Stimulated activated CD8-positive, alpha-beta memory T cell treated with anti-CD3 and anti-CD28 coated beads, Interleukin-12 subunit alpha, Interleukin-12 subunit beta, amount 100 ng/mL, for 1 hour (primary cell): ENCODE results near the gene TSPAN4.

ENCODE experiments used
- DNase-seq: peaks from one replicate; pipeline ENCODE4 v3.0.0-alpha.2; 2020; ENCODE audit warnings: low read depth

The TSPAN4 gene

DNA sequence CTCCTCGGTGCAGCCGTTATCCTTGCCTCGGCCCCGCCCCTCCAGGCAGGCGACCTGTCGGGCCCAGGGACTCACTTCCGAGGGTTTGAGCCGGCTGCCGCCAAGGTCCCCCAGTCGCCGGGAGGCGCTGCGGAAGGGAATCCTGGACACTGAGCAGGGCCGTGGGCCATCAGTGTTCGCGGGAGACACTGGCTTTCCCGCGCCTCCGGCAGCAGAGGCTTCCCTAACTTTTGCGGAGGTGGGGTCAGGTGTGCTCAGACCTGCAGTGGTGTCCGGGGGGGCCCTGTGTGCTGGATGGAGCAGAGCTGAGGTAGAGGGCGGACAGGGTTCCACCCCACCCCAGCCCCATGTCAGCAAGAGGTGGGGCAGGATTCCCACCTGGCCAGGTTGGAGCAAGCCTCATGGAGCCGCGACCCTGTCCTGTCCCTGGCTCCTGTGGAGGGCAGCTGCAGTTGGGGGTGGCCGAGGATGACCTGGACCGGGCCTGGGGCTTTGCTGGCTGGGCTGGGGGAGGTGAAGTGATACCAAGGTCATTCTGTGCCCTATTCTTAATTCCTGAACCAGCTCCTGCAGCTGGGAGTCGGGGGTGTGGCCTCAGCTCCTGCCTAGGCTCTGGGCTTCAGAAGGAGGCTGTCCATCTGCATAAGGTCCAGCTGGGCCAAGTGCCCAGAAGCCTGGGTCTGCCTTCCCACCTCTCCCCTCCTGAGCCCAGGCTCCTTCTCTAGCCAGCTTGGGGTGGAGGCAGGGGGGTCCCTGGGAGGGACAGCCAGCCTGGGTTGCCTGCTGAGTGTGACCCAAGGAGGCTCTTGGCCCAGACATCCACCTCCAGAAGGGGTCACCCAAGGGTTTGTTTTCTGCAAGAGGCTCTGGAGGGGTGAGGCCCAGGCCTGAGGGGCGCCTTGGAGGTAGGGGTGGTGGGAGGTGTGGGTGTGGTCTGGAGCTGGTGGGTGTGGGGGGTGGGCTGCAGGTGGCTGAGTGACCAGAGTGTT lies 8.4 kb downstream of the TSPAN4 start:
- no peak for DNase-seq

DNA sequence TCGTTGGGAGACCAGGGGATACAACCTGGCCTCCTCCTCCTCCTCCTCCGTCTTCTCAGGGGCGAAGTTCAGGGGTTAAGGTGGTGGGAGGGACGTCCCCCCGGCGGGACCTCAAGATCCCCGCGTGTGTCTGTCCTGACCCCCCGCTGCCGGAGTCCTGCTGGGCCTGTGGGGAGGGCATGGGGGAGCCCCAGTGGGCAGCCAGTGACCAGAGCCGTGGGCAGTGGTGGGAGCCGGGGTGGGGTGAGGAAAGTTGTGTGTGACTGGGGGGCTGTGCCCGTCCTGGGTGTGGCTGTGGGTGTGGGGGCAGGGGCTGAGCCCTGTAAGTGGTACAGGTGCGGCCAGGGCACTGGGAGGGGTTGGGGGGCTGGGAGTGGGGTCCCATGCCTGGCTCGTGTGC lies 10.1 kb downstream of the TSPAN4 start:
- DNase-seq, result no peak

DNA sequence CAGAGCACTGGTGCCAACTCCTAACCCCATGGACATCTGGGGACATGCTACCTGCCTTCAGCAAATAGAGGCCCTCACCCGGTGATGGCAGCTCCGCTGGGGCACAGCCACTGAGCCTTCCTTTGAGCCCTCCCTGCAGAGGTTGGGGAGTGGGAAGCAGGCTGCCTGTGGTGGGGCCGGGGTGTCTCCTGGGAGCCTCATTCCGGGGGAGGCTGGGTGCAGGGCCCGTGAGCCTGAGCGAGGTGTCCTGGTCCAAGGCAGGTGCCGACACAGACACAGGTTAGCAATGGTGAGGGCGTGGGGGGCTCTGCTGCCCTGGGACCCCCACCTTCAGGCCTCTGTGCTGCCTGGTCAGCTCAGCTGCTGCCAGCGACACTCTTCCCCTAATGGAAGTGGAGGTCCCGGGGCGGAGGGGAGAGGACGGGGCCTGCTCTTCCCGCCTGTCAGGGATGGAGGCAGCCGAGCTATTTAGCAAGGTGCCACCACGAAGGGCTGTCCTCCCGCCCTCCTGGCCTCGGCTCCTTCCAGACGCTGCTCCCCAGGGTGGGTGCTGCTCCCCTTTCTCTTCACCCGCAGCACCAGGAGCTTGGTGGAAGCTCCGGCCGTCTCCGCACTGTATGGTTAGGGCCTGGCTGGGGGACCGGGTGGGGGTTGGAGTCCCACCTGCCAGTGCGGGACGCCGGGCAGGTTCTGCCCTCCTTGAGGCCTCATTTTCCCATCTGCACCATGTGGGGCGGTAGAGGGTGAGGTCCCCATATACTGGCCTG lies 11.2 kb downstream of the TSPAN4 start:
- no peak for DNase-seq

DNA sequence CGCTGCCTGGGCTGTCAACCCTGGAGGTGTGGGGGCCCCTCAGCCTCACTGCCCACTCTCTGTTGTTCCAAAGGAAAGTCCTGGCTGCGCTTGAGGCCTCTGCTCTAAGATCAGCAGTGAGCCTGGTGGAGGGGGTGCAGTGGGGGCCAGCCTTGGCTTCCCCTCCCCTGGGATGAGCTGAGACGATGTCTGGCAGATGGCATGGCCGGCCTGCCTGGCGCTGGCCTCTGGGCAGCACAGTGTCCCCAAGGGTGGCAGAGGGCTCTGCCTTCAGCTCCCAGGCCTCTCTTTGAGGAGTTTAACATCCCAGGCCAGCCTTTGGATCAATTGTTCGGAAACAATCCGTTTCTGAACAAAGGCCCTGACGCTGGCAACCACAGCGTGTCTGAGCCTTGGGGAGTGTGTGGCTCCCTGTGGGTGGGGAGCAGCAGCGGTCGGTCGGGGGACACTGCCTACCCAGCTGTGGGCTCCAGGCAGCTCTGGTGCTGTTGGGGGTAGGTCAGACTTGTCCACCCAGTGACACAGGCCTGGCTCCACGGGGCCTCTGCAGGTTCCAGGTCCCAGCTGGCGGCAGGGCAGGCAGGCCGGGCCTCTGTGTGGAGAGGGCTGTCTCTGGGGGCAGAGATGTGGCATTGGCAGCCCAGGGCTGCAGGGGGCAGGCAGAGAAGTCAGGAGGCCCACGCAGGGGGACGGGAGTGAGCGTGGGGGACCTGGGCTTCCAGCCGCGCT lies 12.1 kb downstream of the TSPAN4 start:
- DNase-seq, result no peak

DNA sequence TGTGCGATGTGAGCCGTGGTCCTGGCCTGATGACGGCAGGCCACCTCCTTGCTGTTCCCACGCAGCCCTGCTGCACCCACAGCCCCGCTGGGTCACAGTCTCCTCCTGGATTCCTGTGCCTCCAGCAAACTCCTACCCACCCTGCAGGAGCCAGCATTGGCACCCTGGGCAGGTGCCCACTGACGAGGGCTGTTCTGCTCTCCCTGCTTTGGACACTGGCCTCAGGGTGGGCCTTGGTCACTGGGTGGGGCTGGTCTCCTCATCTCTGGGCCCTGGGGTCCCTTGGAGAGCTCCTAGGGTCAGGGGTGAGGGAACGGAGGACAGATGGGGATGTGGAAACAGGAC lies 12.7 kb downstream of the TSPAN4 start:
- no peak for DNase-seq

DNA sequence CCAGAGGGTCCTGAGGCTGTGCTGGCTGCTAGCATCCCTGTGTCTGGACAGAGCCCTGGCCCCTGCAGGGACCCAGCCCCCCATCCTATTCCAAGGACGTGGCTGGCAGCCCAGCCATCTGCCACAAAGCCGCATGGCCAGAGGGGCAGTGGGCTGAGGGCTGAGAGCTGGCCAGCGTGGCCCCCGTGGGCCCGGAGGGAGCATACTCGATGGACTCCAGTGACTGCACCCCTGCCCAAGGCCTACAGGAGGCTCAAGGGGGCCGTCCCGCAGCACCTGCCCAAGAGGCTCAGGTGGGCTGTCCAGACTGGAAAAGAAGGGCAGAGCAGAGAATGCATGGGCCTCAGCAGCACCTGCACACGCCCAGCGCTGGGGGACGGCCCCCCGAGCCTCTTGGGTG lies 13.1 kb downstream of the TSPAN4 start:
- DNase-seq, result no peak

DNA sequence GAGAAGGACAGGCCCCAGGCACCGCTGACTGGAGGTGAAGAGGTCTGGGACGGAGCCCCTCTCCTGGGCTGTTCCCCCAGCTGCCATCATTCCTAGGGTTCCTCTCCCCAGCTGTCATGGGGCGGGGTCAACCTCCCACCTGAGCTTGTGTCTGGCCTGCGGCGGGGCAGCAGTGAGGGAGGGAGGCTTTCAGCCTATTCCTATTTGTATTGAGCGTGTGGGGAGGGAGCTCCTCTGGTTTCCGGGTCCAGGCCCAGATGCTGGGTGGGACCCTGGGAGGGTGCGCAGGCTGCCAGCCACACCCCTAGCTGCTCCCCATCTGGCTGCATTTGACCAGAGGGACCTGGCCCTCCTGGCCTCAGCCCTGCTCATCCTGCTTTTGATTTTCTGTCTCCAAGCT lies 13.7 kb downstream of the TSPAN4 start:
- DNase-seq, result no peak

DNA sequence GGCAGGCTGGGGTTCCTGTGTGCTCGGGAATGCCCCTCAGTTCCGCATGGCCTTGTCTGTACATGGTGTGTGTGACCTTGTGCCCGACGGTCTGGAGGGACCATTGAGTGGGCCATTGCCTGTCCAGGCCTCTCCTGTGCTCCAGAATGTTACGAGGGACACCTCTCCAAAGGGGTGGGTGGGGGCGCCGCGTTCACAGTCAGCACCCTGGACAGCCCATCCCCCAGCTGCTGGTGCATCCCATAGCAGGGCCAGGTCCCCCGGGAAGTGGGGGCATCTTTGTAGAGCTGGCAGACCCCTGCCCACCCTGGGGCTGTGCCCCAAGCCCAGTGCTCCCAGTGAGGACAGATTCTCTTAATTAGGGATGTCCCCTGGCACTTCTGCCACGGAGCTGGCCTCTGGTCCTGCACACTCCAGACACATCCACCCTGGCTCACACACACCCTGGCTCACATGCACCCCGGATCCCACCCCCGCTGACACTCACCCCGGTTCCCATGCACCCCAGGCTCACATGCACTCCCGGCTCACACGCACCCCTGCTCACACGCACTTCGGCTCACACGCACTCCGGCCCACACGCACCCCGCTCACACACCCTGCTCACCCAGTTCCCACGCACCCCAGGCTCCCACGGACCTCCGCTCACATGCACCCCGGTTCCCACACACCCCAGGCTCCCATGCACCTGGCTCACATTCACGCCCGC lies 15.6 kb downstream of the TSPAN4 start:
- no peak for DNase-seq

DNA sequence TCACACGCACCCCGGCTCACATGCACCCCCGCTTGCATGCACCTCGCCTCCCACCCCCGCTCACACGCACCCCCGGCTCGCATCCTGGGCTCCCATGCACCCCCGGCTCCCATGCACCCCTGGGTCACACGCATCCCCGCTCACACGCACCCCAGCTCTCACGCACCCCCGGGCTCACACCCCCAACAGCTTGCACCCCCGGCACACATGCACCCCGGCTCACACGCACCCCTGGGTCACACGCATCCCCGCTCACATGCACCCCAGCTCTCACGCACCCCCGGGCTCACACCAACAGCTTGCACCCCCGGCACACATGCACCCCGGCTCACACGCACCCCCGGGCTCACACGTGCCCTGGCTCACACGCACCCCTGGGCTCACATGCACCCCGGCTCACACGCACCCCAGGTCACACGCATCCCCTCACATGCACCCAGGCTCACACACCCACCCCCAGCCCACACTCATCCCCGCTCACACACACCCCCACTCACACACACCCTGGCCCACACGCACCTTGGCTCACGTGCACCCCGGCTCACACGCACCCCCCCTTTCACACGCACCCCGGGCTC lies 16.2 kb downstream of the TSPAN4 start:
- no peak for DNase-seq

DNA sequence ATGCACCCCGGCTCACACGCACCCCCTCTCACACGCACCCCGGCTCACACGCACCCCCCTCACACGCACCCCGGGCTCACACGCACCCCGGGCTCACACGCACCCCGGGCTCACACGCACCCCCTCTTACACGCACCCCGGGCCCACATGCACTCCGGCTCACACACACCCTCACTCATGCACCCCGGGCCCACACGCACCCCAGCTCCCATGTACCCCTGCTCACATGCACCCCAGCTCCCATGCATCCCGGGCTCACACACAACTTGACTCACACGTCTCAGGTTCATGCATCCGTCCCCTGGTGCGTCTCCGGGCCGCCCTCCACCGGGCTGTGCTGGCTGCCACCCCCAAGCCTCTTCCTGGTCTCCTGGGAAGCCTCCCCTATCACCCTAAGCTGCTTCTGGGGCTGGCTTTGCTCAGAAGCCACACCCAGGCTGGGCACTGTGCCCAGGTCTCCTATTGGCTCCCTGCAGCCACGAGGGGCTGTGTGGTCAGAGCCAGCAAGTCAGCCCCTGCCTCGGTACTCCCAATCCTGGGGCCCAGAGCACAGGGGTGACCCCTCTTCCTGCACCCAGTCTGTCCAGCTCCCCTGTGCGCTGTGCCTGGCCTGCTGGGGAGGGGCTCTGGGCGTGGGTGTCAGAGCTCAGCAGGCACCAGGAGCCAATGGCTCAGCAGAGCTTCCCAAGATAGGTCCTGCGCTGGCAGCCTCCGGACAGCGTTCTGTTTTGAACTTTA lies 16.9 kb downstream of the TSPAN4 start:
- no peak for DNase-seq

DNA sequence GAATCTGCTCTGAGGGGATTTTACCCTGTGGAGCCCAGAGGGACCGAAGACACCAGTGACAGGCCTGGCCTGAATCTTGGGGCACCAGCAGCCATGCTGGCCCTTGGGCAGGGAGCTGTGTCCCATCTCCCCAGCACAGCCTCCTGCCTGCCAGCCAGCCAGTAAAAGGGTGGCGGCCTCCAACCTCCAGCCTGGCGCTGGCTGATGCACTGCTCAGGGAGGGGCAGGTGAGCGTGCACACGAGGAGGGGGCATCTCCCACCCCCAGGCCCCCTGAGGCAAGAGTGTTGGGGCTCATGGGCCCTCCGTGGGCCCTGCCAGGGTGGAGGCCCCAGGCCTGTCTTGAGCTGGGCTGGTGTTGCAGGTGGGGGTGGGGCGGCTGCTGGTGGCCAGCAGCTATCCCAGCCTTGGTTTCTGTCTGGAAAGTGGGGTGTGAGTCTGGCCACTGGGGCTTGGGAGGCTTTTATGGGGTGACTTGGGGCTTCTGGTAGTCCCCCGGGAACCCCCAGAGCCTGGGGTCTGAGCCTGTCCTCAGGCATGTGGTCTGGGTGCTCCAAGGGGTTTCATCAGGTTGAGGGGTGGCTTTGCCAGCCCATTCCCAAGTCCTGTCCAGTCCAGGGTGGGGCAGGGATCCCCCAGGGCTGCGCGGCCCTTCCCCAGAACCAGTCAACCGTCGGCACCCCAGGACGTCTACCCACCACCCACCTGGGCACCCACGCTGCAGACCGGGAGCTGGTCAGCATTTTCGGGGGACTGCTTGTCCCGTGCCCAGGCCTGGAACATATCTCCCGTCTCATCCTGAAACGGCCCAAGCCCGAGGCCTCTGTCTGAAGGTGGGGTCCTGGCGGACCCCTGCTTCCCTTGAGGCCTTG lies 17.8 kb downstream of the TSPAN4 start:
- no peak for DNase-seq

DNA sequence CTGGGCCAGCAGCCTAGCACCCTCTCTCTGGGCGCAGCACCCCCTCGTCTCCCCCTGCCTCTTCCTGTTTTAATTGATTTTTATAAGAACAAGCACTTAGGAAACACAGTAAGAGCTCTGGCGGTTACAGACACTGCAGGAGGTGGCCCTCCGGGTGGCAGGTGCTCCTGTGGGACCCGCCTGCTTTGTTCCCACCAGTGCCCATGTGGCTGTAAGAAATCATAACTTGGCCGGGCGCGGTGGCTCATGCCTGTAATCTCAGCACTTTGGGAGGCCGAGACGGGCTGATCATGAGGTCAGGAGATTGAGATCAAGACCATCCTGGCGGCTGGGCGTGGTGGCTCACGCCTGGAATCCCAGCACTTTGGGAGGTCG lies 18.4 kb downstream of the TSPAN4 start:
- no peak for DNase-seq

DNA sequence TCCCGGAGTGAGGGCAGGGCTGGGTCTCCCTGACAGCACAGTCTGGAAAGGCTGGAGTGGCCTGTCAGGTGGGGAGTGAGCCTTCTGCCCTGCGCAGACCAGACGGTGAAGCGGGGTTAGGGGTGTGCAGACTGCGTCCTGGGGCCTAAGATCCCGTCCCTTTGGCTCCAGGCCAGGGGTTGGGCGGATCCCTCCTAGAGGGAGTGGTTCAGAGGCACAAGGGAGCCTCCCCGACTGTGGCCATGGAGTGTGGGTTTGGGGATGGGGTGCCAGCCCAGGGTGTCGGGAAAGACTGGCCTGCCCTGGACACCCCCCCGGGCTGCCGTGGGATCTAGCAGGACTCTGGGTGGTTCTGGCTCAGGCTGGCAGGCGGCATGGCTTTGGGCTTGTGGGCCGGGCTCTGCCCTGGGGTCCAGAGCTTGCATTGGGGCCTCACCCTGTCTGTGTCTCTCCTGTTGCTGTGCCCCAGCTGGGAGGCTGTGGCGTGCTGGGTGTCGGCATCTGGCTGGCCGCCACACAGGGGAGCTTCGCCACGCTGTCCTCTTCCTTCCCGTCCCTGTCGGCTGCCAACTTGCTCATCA lies 19.5 kb downstream of the TSPAN4 start:
- no peak for DNase-seq

DNA sequence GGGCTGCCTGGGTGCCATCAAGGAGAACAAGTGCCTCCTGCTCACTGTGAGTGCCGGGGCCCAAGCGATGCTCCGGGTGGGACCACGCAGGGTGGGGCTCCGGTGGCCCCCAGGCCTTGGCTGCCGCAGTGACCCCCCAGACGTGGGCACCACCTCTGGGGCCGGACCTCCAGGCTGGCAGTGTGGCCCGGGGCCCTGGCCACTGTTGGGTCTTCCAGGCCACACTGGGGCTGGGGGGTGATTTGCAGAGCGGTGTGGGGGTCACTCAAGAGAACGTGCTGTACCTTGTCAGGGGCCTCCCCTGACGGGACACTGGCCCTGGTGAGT lies 20.0 kb downstream of the TSPAN4 start:
- no peak for DNase-seq

DNA sequence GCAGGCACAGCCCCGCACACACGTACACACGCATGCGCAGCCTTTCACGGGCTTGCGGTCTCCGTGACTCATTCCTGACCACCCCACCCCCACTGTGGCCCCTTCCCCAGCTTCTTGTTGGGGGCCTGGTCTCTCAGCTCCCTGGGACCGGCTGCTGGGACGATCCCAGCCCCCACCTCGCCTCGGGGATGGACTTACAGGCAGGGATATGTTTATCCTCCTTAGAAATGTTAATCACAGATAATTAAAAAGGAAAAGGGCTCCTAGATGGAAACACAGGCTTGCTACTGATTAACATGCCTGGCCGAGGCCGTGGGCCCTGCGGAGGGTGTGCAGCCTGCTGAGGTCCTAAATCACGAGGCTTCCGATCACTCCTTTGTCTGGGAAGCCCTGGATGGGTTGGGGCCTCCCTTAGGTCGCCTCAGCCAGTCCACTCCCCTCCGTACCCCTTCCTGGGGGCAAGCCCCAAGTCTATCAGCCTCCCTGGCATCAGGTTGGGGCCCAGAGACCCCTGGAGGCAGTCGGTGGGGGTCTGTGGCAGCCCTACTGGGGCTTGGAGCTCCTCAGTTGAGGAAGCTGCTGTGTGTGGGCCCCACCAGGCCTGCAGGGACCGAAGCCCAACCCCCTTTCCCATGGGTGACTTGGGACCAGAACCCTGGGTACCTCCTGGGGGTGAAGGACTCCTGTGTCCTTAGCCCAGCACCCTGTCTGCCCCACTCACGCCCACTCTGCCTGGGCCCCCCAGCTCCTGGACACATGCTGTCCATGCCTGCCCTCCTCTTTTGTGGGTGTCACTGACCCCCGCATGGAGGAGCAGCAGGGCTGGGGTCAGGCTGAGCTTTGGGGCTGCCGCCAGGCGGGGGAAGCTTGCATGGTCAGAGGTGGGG lies 20.6 kb downstream of the TSPAN4 start:
- no peak for DNase-seq

DNA sequence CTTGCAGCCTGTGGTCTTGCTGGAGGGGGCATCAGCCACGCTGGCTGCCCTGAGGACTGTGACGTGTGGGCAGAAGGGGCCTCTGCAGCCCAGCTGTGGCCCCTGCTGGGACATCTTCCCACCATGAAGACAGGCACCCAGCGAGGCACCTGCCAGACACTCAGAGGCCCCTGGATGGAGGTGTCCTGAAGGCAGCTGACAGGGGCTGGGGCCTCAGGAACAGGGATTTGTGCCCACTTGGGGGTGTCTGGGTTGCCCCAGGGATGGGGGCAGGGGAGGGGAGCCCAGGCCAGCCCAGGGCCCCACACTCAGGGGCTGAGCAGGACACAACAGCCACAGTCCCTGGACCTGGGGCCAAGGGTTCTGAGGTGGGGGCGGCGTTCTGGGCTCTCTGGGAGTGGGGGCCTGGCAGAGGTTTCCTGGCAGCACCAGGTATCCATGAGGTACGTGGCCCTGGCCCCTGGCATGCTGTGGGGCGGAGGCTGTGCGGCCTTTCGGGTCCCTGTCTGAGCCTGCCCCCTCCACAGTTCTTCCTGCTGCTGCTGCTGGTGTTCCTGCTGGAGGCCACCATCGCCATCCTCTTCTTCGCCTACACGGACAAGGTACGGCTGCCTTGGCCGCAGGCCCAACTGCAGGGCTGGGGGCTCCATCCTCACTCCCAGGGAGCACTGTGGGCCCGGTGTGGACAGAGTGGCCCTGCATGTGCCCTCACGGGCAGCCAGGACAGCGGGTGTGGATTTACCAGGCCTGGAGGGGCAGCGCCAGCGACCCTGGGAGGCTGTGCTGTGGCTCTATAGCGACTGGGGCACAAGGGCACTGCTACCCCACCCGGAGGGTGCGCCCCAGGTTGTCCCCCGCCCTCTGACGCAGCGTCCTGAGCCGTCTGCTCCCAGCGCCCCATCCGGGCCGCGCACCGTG lies 21.5 kb downstream of the TSPAN4 start:
- DNase-seq, result no peak

DNA sequence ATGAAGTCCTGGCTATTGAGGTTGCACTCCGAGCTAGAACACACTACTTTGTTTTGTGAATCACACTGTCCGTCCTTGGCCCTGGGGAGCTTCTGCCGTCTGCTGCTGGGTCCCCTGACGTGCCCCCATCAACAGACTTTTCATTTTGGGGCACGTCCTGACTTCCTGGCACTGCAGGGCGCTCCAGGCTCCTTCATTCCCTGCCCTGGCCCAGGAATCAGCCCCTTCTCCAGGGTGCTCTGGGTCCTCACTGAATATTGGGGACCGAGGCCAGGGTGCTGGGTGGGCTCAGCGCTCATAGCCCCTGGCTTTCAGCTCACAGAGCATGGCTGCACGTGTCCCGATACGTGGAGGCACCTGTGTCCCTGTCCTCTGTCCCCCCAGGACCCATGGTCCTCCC lies 22.2 kb downstream of the TSPAN4 start:
- no peak for DNase-seq
